A673 (cell line): Measurements from ENCODE around the gene SUDS3. TPM values are rescaled to one million over a fixed set of nuclear protein-coding genes. Genes with fewer than 3 reads are reported as not detected.

ENCODE experiments used
- BruUV-seq: library from RNA; stranded (reverse); fragments of 400-500 nt; replicated peaks from 2 replicates; lab custom pipeline; 2021; lab: Mats Ljungman, UMichigan
- CTCF ChIA-PET: fragments of 300-600 bp; sonication (Branson Sonifier 250); formaldehyde crosslinking; loops from one replicate; lab custom pipeline; 2022; ENCODE audit warnings: antibody characterized with exemption; lab: Charles Lee
- POLR2A ChIA-PET: fragments of 300-600 bp; sonication (Branson Sonifier 250); formaldehyde crosslinking; loops from one replicate; lab custom pipeline; 2022; ENCODE audit warnings: antibody characterized with exemption; ENCODE audit not compliant: low non-redundant PET; lab: Charles Lee
- DNase-seq: peaks from one replicate; pipeline ENCODE4 v3.0.0-alpha.2; 2015; ENCODE audit warnings: low spot score
- H3K27ac ChIP-seq: fragments of 200-600 bp; sonication (generic); 2 replicates; pipeline ENCODE4 v1.5.1; 2016; ENCODE audit warnings: mixed run types, low read depth, mild to moderate bottlenecking, mixed read lengths, antibody characterized with exemption, low read length; ENCODE audit not compliant: poor library complexity, severe bottlenecking
- H3K27me3 ChIP-seq: fragments of 200-600 bp; sonication (generic); replicated peaks from 2 replicates; pipeline ENCODE4 v1.6.1; 2017; ENCODE audit warnings: mixed run types, low read depth, mild to moderate bottlenecking, mixed read lengths, antibody characterized with exemption, low read length; ENCODE audit not compliant: insufficient read depth, poor library complexity
- H3K36me3 ChIP-seq: fragments of 200-600 bp; sonication (generic); 2 replicates; pipeline ENCODE4 v1.6.1; 2016; ENCODE audit warnings: mixed run types, mild to moderate bottlenecking, mixed read lengths, antibody characterized with exemption, low read length; ENCODE audit not compliant: insufficient read depth, poor library complexity, severe bottlenecking
- H3K4me1 ChIP-seq: fragments of 200-600 bp; sonication (generic); 2 replicates; pipeline ENCODE4 v1.6.1; 2017; ENCODE audit warnings: mixed run types, mild to moderate bottlenecking, mixed read lengths, antibody characterized with exemption, low read length; ENCODE audit not compliant: insufficient read depth, poor library complexity, severe bottlenecking
- H3K4me3 ChIP-seq: fragments of 200-600 bp; sonication (generic); 2 replicates; pipeline ENCODE4 v1.5.1; 2016; ENCODE audit warnings: low read depth, mixed run types, mild to moderate bottlenecking, mixed read lengths, low read length; ENCODE audit not compliant: poor library complexity, severe bottlenecking
- H3K9me3 ChIP-seq: fragments of 200-600 bp; sonication (generic); 2 replicates; pipeline ENCODE4 v1.6.1; 2016; ENCODE audit warnings: mixed run types, low read depth, mild to moderate bottlenecking, mixed read lengths, antibody characterized with exemption, low read length; ENCODE audit not compliant: poor library complexity, severe bottlenecking
- CTCF ChIP-seq: fragments of 300-800, 200-600 bp; sonication (generic); conservative IDR thresholded peaks from 2 replicates; pipeline ENCODE4 v1.5.1; 2017; ENCODE audit warnings: low read depth, mild to moderate bottlenecking, antibody characterized with exemption, low read length, moderate library complexity, mixed read lengths
- EZH2 ChIP-seq: fragments of 200-600 bp; sonication (generic); IDR thresholded peaks from 2 replicates; pipeline ENCODE4 v1.6.1; 2017; ENCODE audit warnings: borderline replicate concordance, low read depth, mild to moderate bottlenecking, mixed read lengths, antibody characterized with exemption, low read length; ENCODE audit not compliant: poor library complexity, severe bottlenecking
- intact Hi-C: fragments of 100-400 bp; cut with micrococcal nuclease; formaldehyde crosslinking; loops from one replicate; pipeline ENCODE4 v1.10.0; 2022; ENCODE audit not compliant: unreplicated experiment
- total RNA-seq: library from RNA; stranded (reverse); gene quantifications from 2 replicates; pipeline ENCODE4 v1.2.3, GENCODE V29; 2021

Gene SUDS3
- total RNA-seq, 1 experiment from 2014 or later = 50.0 TPM

GRCh38 chr12:118447181-118447580 lies 70.8 kb downstream of the SUDS3 start:
- no peak overlapping the region for H3K4me3 ChIP-seq
- no peak overlapping the region for H3K27ac ChIP-seq
- TF ChIP-seq EZH2 (no peak), CTCF (no peak)
- H3K9me3 ChIP-seq = no peaks in the 10 kb centered on the region
- ChIA-PET POLR2A (no interaction called here), CTCF (no interaction called here)
- DNase-seq = no peak
- intact Hi-C loops = no loop called here
- no peaks in the 10 kb centered on the region for H3K36me3 ChIP-seq
- peaks cover 28% of the 10 kb centered on the region for H3K27me3 ChIP-seq
- no TSS peak for BruUV-seq
- H3K4me1 ChIP-seq = no peaks in the 10 kb centered on the region

GRCh38 chr12:118448341-118448740 lies 72.0 kb downstream of the SUDS3 start:
- intact Hi-C loops = no loop called here
- H3K27me3 ChIP-seq = peaks cover 27% of the 10 kb centered on the region
- TF ChIP-seq CTCF (no peak), EZH2 (no peak)
- no peak for DNase-seq
- H3K36me3 ChIP-seq = no peaks in the 10 kb centered on the region
- no peaks in the 10 kb centered on the region for H3K4me1 ChIP-seq
- H3K9me3 ChIP-seq = no peaks in the 10 kb centered on the region
- H3K27ac ChIP-seq = no peak overlapping the region
- CTCF ChIA-PET = no interaction called here
- no peak overlapping the region for H3K4me3 ChIP-seq
- POLR2A ChIA-PET = no interaction called here
- BruUV-seq = no TSS peak

- no peaks in the 10 kb centered on the region for H3K4me1 ChIP-seq
- POLR2A ChIA-PET = no interaction called here
- intact Hi-C loops = no loop called here
- no peak overlapping the region for H3K4me3 ChIP-seq
- peaks cover 9% of the 10 kb centered on the region for H3K27me3 ChIP-seq
- H3K9me3 ChIP-seq = no peaks in the 10 kb centered on the region
- TF ChIP-seq CTCF = no peak
- no peak for TF ChIP-seq EZH2
- H3K36me3 ChIP-seq = no peaks in the 10 kb centered on the region
- no peak overlapping the region for H3K27ac ChIP-seq
- BruUV-seq = no TSS peak
- CTCF ChIA-PET = no interaction called here
- DNase-seq = no peak
These were observed 79.0 kb downstream of the SUDS3 start for GRCh38 chr12:118455327-118455726.
